Stimulated activated CD4-positive, alpha-beta T cell treated with anti-CD3 and anti-CD28 coated beads, Interleukin-12 subunit alpha, Interleukin-12 subunit beta, amount 100 ng/mL, for 4 hours (primary cell): Measurements from ENCODE around the gene GPN2.
"Not testable (repeated sequence)": the region's sequence is repeated elsewhere in the genome, so short reads cannot be mapped to it uniquely, and the experiment has no call there.

Experiments used
- DNase-seq: peaks from one replicate; pipeline ENCODE4 v3.0.0-alpha.2; 2020

Gene GPN2

GRCh38 chr1:26856604-26857469, 33.2 kb downstream of the GPN2 start:
- no peak for DNase-seq

- no peak for DNase-seq
Observed at GRCh38 chr1:26856181-26856580, 33.9 kb downstream of the GPN2 start.

GRCh38 chr1:26855636-26856035, 34.4 kb downstream of the GPN2 start:
- DNase-seq = no peak

- no peak for DNase-seq
Observed at GRCh38 chr1:26854906-26855305, 35.2 kb downstream of the GPN2 start.

- no peak for DNase-seq
Observed at GRCh38 chr1:26853600-26853999, 36.5 kb downstream of the GPN2 start.

GRCh38 chr1:26853156-26853555, 36.9 kb downstream of the GPN2 start:
- peak; percentile 81 for DNase-seq

GRCh38 chr1:26852701-26853100, 37.4 kb downstream of the GPN2 start:
- no peak for DNase-seq

- no peak for DNase-seq
Observed at GRCh38 chr1:26851106-26851684, 38.9 kb downstream of the GPN2 start.

- DNase-seq = no peak
Observed at GRCh38 chr1:26848941-26849774, 40.9 kb downstream of the GPN2 start.

GRCh38 chr1:26848499-26848898, 41.6 kb downstream of the GPN2 start:
- no peak for DNase-seq

GRCh38 chr1:26847826-26848225, 42.3 kb downstream of the GPN2 start:
- not testable (repeated sequence) for DNase-seq

- no peak for DNase-seq
Observed at GRCh38 chr1:26844424-26845196, 45.5 kb downstream of the GPN2 start.

GRCh38 chr1:26839779-26840178, 50.3 kb downstream of the GPN2 start:
- no peak for DNase-seq

- no peak for DNase-seq
Observed at GRCh38 chr1:26839339-26839722, 50.8 kb downstream of the GPN2 start.

GRCh38 chr1:26838474-26839338, 51.4 kb downstream of the GPN2 start:
- DNase-seq = peak; percentile 45

- DNase-seq = not testable (repeated sequence)
Observed at GRCh38 chr1:26837665-26838064, 52.4 kb downstream of the GPN2 start.

- peak; percentile 71 for DNase-seq
Observed at GRCh38 chr1:26833432-26834405, 56.4 kb downstream of the GPN2 start.

- DNase-seq = no peak
Observed at GRCh38 chr1:26832249-26832960, 57.7 kb downstream of the GPN2 start.

GRCh38 chr1:26831546-26832248, 58.4 kb downstream of the GPN2 start:
- no peak for DNase-seq
